ENCODE data around the gene SYTL1. TPM values are rescaled to one million over a fixed set of nuclear protein-coding genes. Genes with fewer than 3 reads are reported as not detected.

The SYTL1 gene
- total and polyA plus RNA-seq, 9 of the 15 experiments (the other 6 are each of a cell fraction or from before 2014, with no cell fraction given), result 0.04 to 9.3 (median 1.7) TPM

- TF ChIP-seq ZNF655 (CRISPR knock-in tag; IDR thresholded peaks at IDR 0.05) (no peak), ZFPM2 (CRISPR knock-in tag; IDR thresholded peaks at IDR 0.05) (no peak), NFIX (CRISPR knock-in tag; IDR thresholded peaks at IDR 0.05; ENCODE audit: low read depth) (no peak), BHLHE40 (IDR thresholded peaks at IDR 0.05; ENCODE audit: low read length) (0 out of 2 replicates have a peak, but pooled peaks have one; percentile 8), ARID1B (IDR thresholded peaks at IDR 0.05) (no peak), NCOR1 (IDR thresholded peaks at IDR 0.05) (no peak), CEBPB (tag; IDR thresholded peaks at IDR 0.05) (no peak), FOXK2 (conservative IDR thresholded peaks at IDR 0.05 in 1 of 2, IDR thresholded peaks at IDR 0.05 in 1 of 2; ENCODE audit: low read depth in 2 of 2) (no peak), E2F6 (IDR thresholded peaks at IDR 0.05; ENCODE audit: borderline replicate concordance in 1 of 2, extremely low read depth in 1 of 2, insufficient read depth in 1 of 2, insufficient read length in 1 of 2, low read depth in 1 of 2, low read length in 1 of 2, poor library complexity in 1 of 2, severe bottlenecking in 1 of 2) (peak in 1 of 2 experiments; percentile 4), ZNF407 (IDR thresholded peaks at IDR 0.05; ENCODE audit: low read depth) (no peak), HNRNPK (IDR thresholded peaks at IDR 0.05; ENCODE audit: low read depth, low read length, poor library complexity, severe bottlenecking) (no peak), WHSC1 (IDR thresholded peaks at IDR 0.05; ENCODE audit: low read length) (no peak), ZFP1 (CRISPR knock-in tag; IDR thresholded peaks at IDR 0.05) (no peak), CBX3 (IDR thresholded peaks at IDR 0.05; ENCODE audit: borderline replicate concordance in 1 of 2, low read length in 2 of 2) (no peak), ESRRB (CRISPR knock-in tag; IDR thresholded peaks at IDR 0.05; ENCODE audit: borderline replicate concordance) (no peak), HDAC3 (IDR thresholded peaks at IDR 0.05; ENCODE audit: borderline replicate concordance, partially characterized antibody) (no peak), DIDO1 (tag; IDR thresholded peaks at IDR 0.05; ENCODE audit: low read depth) (no peak)
These were observed 8.2 kb downstream of the SYTL1 start (continued) for GRCh38 chr1:27349784-27350662.

All from K562 (cell line).